Adrenal gland (tissue), 5 donors: ENCODE data around the gene RNLS.
"Not testable (repeated sequence)": the region's sequence is repeated elsewhere in the genome, so short reads cannot be mapped to it uniquely, and the experiment has no call there.

ENCODE experiments used
- POLR2A ChIP-seq, 2 donors: fragments of 450-650 bp; IDR thresholded peaks; one replicate each; pipeline ENCODE4 v1.6.1; 2017; ENCODE audit warnings: antibody characterized with exemption in 2 of 2, mild to moderate bottlenecking in 2 of 2, moderate library complexity in 1 of 2
- TF ChIP-seq, protein P1 (sequence below), 6 experiments: fragments of 450-650 bp in 4 of 6; fragments of 200-600 bp in 2 of 6; sonication (generic) in 1 of 6; IDR thresholded peaks; 1 replicate in 5 of 6; 2 replicates in 1 of 6; pipeline versions ENCODE4 v1.5.1 to v1.8.0; 2016 to 2021; ENCODE audit warnings: antibody characterized with exemption in 6 of 6, mild to moderate bottlenecking in 2 of 6, moderate library complexity in 1 of 6
- donor health status: DM: no; HTN: no; CAD: no.

DNA sequence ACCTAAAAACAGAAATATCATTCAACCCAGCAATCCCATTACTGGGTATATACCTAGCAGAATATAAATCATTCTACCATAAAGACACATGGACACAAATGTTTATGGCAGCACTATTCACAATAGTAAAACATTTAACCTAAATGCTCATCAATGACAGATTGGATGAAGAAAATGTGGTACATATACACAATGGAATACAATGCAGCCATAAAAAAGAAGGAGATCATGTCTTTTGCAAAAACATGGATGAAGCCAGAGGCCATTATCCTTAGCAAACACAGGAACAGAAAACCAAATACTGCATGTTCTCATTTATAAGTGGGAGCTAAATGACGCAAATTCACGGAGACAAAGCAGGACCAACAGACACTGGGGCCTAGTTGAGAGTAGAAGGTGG is 96.3 kb downstream of the RNLS start:
- TF ChIP-seq, protein P1, sequence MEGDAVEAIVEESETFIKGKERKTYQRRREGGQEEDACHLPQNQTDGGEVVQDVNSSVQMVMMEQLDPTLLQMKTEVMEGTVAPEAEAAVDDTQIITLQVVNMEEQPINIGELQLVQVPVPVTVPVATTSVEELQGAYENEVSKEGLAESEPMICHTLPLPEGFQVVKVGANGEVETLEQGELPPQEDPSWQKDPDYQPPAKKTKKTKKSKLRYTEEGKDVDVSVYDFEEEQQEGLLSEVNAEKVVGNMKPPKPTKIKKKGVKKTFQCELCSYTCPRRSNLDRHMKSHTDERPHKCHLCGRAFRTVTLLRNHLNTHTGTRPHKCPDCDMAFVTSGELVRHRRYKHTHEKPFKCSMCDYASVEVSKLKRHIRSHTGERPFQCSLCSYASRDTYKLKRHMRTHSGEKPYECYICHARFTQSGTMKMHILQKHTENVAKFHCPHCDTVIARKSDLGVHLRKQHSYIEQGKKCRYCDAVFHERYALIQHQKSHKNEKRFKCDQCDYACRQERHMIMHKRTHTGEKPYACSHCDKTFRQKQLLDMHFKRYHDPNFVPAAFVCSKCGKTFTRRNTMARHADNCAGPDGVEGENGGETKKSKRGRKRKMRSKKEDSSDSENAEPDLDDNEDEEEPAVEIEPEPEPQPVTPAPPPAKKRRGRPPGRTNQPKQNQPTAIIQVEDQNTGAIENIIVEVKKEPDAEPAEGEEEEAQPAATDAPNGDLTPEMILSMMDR (IDR thresholded peaks at IDR 0.05): not testable (repeated sequence)
- TF ChIP-seq POLR2A (IDR thresholded peaks at IDR 0.05): not testable (repeated sequence)
